Activated CD4-positive, alpha-beta T cell treated with anti-CD3 and anti-CD28 coated beads for 48 hours (primary cell): ENCODE data around the gene PIGS.

ENCODE experiments used
- DNase-seq: peaks from one replicate; pipeline ENCODE4 v3.0.0-alpha.2; 2020

PIGS gene

DNA sequence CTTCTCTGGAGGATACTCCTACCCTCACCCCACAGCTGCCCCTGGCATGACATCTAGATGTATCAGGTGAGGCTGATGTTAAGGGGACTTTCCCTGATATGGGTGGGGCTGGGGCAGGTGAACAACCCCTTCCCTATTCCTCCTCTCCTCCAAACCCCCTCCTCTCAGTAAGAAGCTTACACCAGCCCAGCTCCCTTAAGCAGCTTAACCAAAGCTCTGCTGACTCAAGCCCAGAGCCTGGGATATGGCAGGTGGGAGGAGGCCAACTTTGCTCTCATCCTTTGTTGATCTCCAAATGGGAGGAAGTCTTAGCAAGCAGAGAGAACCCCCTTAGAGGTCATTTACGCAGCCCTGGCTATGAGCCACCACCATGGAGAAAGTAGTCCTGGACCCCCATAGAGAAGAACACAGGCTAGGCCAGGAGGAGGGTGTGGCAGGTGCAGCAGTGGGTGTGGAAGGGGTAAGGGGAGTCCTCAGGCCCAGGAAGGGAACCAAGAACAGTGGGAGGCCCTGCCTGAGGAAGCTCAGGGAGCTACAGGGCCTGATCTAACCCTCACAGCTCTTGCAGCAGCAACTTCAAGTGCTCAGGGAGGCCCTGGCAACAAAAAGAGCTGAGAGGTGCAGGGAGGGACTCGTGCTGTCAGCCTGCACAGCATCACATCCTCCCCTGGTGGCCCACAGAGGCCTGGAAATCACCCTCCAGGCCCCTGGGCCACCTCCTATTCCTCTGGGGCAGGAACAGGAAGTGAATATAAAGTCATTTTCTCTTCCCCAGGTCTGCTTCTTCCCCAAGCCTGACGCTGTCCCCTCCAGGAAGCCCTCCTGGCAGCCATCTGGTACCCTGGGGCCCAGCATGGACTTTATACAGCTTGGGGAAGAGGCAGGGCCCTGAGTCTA is 21.8 kb downstream of the PIGS start:
- DNase-seq: peak; percentile 67

DNA sequence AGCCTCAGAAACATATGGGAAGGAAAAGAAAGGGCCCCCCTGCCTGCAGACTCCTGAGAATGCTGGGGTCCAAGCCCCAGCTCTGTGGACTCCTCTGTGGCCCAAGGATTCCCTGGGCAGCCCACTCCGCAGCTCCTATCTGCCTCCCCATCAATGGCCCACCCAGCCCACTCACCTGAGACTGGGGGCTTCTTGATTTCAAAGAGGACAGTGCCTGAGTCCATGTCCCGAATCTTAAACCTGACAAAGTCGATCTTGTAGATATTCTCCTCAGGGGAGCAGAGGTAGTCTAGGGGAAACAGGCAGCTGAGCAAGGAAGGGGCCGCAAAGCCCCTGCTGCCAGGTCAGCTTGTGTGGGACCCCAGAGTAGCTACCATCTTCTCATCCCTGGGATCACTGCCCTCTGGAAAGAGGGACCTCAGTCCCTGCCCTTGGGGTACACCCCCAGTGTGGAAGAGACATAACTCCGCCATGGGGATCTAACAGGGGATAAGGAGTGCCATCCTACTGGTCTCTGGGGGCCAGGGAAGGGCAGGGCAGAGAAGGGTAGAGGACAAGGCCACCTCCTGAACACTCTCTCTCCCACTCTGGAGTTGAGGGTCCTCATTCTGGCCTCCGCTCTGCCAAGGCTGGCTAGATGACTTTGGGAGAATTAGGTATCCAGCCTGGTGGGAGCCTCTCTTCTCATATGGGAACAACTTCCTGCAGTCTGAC is 22.8 kb downstream of the PIGS start:
- no peak for DNase-seq

DNA sequence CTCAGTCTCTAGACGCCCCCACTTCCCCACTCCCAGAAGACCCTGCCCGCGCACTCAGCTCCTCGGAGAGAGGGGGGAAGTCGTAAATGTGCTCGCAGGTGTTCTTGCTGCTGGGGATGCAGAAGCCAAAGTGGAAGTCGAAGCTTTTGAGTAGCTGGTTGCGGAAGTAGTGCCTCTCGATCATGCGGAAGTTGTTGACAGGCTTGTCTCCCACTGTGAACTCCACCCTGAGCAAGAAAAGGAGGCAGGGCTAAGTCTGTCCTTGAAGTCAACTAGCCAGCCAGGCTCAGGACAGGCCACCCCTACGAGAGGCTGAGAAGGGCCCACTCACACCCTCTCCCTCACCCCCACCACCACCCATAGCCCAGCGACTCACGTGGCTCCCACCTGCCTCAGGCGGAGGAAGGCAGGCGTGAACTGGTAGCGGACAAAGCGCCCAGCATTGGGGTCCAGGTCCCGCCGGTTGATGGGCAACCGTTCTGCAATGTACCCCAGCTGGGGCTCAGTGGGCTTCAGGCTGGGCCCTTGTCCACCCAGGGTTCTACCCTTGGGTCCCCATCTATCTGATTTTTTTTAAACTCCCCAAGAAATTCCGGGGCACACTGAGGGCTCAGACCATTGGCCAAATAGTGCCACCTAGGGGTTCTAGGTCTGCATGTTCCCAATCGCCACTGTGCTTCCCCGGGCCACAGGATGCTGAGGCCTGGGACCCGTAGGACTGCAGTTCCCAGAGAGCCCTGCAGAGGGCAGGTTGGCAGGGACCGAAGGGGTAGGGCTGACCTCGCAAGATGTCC is 23.5 kb downstream of the PIGS start:
- peak; percentile 86 for DNase-seq

DNA sequence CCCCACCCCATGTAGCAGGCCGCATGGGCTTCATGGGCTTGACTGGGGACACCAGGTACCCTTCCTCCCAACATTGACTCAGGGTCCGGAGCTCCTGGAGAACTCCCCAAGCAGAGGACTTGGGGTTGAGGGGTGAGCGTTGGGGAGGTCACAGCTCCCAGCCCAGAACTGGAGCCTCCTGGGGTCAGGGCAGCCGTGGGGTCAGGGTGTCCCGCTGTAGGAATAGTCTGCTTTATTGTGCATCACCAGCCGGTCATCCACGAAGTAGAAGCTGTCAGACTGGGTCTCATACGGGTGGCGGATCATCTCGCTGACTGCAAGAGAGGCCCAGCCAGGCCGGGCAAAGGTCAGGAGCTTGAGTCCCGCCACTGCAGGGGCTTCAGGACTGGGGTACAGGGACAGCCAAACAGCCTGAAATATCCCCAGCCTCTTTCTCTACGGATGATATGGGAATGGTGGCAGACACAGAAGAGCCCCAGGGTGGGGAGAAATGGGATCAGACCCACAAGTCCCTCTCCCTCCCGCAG is 24.2 kb downstream of the PIGS start:
- no peak for DNase-seq

DNA sequence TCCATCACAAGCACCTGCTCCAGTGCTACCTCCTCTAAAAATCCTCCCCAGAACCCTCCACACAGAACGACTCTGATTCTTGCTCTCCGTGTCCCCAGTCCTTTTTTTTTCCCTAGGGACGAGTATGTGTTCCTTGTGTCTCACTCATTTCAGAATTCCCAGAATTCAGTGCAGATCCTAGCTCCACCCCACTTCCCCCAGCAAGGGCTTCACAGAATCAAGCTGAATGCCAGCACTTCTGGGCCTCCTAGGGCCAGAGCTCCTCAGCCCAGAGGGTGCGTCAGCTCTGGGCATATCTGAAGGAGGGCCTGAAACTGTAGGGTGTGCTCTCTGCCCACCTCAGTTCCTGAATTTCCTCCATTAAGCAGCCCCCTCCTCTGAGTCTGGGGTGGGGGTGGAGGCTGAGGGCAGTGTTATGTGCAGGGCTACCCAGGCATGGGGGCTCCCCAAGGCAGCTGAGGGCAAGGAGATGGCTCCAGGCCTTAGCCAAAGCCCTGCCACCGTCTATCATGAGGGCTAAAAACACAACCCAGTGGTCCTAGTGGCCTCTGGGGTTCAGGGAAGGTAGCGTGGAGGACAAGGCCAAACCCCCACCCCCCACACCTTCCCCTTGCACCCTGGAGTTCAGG is 25.4 kb downstream of the PIGS start:
- no peak for DNase-seq

DNA sequence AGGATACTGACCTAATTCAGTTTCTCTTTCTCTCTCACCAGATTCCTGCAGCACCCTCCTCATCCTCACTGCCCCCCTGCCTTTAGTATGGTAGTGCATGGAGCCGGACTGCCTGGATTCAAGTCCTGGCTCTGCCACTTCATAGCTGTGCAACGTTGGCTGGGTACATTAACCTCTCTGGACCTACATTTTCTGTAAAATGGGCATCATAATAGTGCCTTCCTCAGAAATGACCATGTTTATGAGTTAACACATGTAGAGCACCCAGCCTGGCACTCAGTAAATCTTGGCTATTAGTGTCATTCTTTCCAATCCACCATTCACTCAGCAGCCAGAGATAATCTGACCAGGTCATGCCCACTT is 26.2 kb downstream of the PIGS start:
- no peak for DNase-seq

DNA sequence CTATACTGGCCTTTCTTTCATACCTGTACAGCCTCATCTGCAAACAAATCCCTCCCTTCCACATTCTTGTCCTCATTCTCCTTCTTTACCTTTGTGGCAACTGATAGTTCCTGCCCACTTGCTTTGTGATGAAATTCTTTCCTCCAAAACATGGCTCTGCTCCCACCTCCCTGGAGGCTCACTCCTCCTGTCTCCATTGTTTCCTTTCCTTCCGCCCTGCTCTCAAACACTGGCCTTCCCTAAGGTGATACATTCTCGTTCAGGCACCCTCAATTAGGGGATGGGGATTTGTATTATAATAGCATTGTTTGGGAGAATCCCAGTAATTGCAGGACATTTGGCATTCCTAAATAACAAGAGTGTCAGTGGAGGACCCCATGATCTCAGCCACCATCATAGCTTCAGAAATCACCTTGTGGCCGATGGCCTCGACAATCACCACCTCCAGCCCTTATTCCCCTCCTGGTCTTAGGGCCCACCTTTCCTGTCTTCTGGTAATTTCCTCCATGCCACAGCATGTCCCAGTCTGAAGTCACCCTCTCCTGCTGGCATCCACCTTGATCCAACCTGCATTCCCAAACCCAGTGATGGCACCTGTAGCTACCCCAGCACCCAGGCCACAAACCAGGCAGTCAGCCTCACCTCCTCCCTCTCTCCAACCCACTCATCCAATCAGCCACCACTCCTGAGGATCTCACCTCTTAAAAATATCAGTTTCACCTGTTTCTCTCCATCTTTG is 26.8 kb downstream of the PIGS start:
- DNase-seq: no peak

DNA sequence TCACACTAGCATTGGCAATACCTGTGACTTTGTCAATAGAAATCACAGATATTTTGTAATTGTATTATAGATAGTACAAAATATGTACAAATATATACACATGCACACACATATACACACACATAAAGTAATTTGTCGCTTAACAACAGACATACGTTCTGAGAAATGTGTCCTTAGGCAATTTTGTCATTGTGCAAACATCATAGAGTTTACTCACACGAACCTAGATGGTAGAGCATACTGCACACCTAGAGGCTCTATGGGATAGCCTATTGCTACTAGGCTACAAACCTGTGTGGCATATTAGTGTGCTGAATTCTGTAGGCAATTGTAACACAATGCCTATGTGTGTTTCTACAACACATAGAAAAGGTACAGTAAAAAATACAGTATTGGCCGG is 29.9 kb downstream of the PIGS start:
- DNase-seq: no peak

DNA sequence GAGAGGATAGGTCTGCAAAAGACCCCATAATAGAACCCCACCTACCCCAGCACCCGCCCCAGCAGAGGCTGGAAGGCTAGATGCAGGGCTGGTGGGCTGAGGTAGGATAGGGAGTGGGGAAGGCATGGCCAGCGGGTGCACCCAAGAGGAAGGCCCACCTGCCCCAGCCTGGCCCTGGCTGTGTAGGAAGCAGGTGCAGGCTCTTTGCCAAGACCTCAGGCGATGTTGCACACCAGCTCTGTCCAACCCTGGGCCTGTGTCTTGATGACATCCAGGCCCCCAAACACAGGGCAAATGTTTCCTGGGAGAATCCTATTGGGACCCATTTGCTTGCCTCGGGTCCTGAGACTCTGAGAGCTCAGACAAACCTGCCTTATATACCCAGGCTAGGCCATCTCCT is 31.1 kb downstream of the PIGS start:
- no peak for DNase-seq

DNA sequence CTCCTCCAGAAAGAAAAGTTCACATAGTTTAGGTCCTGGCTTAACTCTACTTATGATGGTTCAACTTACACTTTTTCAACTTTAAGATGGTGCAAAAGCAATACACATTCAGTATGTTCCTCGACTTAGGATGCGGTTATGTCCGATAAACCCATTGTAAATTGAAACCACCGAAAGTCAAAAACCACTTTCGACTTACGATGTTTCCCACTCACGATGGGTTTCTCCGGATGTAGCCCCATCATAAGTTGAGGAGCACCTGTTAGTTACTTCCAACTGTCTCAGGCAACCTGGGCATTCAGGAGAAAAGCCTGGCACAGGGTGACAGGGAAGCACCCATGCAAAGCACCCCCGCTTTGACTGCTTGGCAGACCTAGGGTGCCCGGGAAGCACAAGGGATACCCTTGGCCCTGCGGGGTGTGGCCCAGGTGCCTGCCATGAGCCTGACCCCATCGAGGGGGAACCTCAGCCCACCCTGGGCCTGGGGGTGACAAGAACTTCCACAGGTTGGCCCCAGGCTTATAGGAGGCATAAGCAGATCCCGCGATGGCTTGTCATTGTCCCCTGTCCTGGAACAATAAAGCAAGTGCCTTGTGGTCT is 32.9 kb downstream of the PIGS start:
- DNase-seq: no peak

DNA sequence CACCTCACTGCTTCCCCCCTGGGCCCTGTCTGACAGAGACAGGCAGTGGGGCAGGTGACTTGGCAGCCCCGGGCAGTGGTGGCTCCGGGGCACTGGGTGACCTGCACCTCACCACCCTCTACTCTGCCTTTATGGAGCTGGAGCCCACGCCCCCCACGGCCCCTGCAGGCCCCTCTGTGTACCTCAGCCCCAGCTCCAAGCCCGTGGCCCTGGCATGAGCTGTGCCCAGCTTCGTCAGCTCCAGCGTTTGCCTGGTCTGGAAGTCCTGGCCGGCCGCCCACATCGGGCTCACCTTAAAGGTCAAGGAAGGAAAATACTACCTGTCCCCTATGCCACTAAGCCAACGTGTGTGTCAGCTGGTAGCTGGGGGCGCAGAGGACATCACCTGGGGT is 34.1 kb downstream of the PIGS start:
- DNase-seq: no peak

DNA sequence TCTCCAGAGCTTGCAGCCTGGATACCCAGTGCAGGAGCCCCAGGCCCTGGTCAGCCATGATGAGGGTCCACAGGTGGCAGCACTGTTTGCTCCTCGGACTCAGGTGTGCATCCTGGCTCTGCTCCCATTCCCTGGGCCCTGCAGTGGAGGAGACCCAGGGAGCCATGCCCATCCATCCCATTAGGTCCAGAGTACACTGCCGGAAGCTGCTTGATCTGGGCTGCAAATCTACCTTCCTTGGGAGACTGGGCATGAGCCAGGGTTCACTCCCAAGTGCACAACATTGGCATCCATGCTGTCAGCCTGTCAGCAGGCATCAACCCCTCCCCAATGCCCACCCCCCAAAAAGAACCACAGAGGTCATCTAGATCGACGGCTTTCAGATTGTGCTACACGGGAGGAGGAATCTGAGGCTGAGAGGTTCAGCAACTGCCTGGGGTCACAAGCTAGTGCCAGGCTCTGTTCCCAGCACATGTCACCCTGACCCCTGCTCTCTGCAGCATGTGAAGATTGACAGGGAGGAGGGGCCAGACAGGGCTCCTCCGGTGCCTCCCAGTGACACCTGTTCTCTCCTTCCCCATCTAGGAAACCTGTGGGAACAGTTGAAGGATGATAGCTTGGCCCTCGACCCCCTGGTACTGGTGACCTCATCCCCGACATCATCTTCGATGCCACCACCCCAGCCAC is 34.6 kb downstream of the PIGS start:
- no peak for DNase-seq

DNA sequence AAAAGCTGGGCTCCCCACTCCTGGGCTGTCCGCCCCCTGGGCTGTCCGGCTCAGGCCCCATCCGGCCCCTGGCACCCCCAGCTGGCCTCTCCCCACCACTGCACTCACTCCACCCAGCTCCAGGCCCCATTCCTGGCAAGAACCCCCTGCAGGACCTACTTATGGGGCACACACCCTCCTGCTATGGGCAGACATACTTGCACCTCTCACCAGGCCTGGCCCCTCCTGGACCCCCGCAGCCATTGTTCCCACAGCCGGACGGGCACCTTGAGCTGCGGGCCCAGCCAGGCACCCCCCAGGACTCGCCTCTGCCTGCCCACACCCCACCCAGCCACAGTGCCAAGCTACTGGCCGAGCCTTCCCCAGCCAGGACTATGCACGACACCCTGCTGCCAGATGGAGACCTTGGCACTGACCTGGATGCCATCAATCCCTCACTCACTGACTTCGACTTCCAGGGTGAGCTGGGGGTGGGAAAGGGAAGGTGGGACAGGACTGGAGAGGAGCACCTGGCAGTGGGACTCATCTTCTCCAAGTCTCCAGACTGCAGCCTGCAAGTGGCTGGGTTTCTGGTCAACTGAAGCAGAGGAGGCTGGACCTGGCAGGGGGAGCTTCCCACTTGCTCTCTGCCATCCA is 36.5 kb downstream of the PIGS start:
- DNase-seq: no peak

DNA sequence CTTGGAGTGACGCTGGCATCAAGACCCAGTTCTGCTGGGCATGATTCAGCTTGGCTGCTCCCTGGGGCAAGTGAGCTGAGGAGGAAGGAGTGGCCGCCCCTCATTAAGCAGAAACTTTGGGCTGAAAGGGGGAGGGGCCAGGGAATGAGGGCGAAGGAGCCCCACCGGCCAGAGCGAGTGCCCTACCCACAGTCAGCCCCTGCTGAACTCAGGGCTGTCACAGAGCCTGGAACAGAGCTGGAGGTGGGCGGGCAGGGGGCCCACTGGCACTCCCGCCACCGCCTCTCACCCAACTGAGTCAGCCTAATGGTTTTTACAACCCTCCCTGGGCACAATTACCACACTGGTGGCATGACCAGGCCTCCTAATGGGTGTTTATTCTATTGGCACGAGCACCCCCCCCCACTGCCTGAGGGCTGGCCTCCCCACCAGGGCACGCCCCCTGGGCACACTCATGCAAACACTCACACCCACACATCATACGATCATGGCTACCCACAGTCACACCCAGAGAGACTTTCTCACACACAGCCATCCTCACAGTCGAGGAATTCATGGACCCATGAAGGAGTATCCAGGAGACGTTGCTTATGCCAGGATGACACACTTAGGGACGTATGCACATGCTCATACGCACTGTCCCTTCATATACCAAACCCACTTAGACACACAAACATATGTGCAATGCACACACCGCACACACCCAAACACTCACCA is 38.1 kb downstream of the PIGS start:
- DNase-seq: no peak

DNA sequence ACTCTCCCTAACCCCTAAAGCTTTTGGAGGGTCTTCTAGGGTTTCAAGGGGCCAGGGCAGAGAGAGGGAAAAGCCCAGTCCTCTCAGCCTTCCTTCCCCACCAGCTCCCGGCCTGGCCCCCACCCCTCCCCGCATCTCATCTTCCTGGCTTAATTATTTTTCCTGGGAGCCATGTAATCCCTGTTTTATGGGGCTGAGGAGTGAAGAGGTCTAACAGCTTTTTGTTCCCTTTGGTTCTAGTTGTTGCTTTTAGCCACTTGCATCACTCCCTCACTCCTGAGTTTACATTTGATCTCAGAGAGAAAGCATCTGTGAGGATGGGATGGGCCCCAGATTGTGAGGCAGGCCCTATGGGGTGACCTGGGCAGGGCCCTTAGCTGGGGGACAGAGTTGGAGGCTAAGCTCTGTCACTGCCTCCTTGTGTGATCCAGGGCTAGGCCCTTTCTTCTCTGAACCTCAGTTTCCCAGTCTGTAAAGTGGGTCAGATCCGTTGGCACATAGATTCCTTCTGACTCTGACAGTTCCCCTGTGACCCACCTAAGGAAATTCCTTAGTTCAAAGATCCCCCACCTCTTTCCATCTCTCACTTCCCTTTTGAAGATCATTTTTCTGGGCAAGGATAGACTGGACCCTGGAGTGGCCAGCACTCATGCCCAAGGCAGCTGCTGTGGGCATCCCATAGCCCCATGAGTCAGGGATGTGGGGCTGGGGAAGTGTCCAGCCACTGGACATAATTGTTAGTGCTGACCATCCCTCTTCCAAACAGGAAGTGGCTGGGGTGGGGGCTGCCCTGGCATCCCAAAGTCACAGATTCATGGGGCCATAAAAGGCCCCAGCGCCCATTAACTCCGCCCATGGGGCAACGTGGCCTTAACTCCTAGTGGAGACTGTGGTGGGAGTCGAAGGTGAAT is 39.0 kb downstream of the PIGS start:
- DNase-seq: no peak

DNA sequence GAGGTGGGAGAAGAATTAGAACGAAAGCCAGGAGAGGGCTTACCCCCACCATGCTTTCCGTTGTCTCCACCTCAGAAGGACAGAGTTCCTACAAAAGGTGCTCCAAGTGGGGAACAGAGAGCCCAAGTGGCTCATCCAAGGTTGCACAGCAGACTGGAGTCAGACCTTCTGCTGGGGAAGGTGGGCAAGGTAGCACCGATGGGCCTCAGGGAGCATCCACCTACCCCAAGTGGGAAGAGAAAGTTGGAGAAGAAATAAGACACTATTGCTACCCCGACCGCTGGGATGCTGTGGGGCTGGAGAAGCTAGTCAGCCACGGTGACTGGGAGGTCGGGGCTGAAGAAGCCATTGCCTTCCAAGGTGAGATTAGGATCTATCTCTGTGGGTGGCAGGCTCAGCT is 40.4 kb downstream of the PIGS start:
- no peak for DNase-seq

DNA sequence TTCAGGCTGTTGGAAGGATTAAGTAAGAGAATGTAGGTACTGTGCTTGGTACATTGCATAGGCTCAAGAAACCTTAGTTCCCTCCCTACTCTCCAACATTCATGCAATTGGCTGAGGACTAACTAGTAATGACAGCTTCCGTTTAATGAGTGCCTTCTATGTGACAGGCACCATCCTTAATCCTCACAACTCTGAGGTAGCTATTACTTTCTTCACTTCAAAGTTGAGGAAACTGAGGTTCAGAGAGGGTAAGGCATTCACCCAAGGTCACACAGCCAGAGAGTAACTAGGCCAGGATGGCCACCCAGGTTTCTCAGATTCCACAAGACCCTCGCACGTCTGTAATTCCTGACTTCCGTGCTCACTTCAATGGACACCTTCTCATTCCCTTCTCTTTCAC is 41.1 kb downstream of the PIGS start:
- DNase-seq: no peak

DNA sequence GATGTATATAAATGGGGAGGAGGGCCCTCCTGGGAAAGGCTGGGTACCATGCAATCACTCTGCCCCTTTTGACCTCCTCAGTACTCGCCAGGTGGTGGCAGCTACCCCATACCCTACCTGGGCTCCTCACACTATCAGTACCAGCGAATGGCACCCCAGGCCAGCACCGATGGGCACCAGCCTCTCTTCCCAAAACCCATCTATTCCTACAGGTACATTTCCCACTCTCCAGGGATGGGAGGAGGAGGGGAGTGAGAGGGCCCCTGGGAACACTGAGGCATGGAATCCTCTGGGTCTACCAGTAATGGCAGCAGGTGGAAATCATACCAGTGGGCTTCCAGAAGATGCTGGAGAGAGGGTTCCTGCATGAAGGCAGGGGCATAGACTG is 42.3 kb downstream of the PIGS start:
- DNase-seq: no peak
